Lung (tissue), 12 donors: ENCODE results near the gene VGF. TPM values are rescaled to one million over a fixed set of nuclear protein-coding genes. Genes with fewer than 3 reads are reported as not detected.

ENCODE experiments used
- ATAC-seq: fragments of 200-7000 bp; cut with Tn5 transposase; one replicate; pipeline ENCODE4 v1.9.1; 2020; ENCODE audit warnings: moderate number of reproducible peaks; ENCODE audit not compliant: insufficient read depth, low FRiP score
- DNase-seq, 3 donors: peaks; one replicate each; pipeline ENCODE4 v3.0.0-alpha.2; 2013 to 2017
- H3K27ac ChIP-seq, 2 donors: one replicate each; pipeline ENCODE4 v1.5.1; 2013; ENCODE audit warnings: mild to moderate bottlenecking in 2 of 2, moderate library complexity in 2 of 2, control low read depth in 1 of 2, inconsistent platforms in 1 of 2, low read depth in 1 of 2, low read length in 1 of 2
- H3K27me3 ChIP-seq, 3 donors: one replicate each; pipeline ENCODE4 v1.5.1; 2013; ENCODE audit warnings: low read length in 2 of 3; ENCODE audit not compliant: control insufficient read depth in 3 of 3, insufficient read depth in 3 of 3
- H3K36me3 ChIP-seq, 4 donors: one replicate each; pipeline ENCODE4 v1.5.1; 2013; ENCODE audit warnings: low read length in 4 of 4, mild to moderate bottlenecking in 1 of 4, moderate library complexity in 1 of 4; ENCODE audit not compliant: control insufficient read depth in 4 of 4, insufficient read depth in 4 of 4
- H3K4me1 ChIP-seq, 5 donors: one replicate each; pipeline ENCODE4 v1.5.1; 2013; ENCODE audit warnings: low read length in 5 of 5, mild to moderate bottlenecking in 2 of 5, moderate library complexity in 1 of 5; ENCODE audit not compliant: control insufficient read depth in 5 of 5, insufficient read depth in 5 of 5
- H3K4me3 ChIP-seq: one replicate; pipeline ENCODE4 v1.5.1; 2013; ENCODE audit warnings: mild to moderate bottlenecking, control low read depth, moderate library complexity
- H3K9ac ChIP-seq, 2 donors: one replicate each; pipeline ENCODE4 v1.5.1; 2013; ENCODE audit warnings: low read length in 2 of 2, control low read depth in 1 of 2; ENCODE audit not compliant: insufficient read depth in 1 of 2
- H3K9me3 ChIP-seq, 4 donors: one replicate each; pipeline ENCODE4 v1.5.1; 2013; ENCODE audit warnings: low read length in 3 of 4, mild to moderate bottlenecking in 1 of 4, moderate library complexity in 1 of 4; ENCODE audit not compliant: control insufficient read depth in 4 of 4, insufficient read depth in 3 of 4
- CTCF ChIP-seq: IDR thresholded peaks from 2 replicates; pipeline ENCODE4 v1.5.1; 2012; ENCODE audit warnings: mild to moderate bottlenecking; ENCODE audit errors: control extremely low read depth, extremely low read depth
- WGBS, 2 donors: extraction: QIAGEN DNeasy Blood & Tissue Kit; methylation state at CpG; one replicate each; pipeline ENCODE4 v1.1.7; 2013; 5-methylcytosine and 5-hydroxymethylcytosine counted together
- polyA plus RNA-seq, 2 donors: library from polyadenylated mRNA; stranded (reverse); fragments of 200-250 nt; gene quantifications; one replicate each; pipeline ENCODE4 v1.2.1, GENCODE V29; 2013
- total RNA-seq, 2 donors: library from RNA; depleted of rRNA in 1 of 2; stranded (reverse); fragments of >200 nt in 1 of 2; gene quantifications; one replicate each; pipeline ENCODE4 v1.2.1, GENCODE V29; 2014 to 2021
- donor health status: control.
- donor health status: control.
- donor health status: Bipolar disorder and iron deficiency.
- donor health status: healthy.
- donor health status: DM: yes; HTN: yes; CAD: no.

The VGF gene
- total and polyA plus RNA-seq, 4 donors, result 0.08 to 1.4 (median 0.42) TPM

DNA sequence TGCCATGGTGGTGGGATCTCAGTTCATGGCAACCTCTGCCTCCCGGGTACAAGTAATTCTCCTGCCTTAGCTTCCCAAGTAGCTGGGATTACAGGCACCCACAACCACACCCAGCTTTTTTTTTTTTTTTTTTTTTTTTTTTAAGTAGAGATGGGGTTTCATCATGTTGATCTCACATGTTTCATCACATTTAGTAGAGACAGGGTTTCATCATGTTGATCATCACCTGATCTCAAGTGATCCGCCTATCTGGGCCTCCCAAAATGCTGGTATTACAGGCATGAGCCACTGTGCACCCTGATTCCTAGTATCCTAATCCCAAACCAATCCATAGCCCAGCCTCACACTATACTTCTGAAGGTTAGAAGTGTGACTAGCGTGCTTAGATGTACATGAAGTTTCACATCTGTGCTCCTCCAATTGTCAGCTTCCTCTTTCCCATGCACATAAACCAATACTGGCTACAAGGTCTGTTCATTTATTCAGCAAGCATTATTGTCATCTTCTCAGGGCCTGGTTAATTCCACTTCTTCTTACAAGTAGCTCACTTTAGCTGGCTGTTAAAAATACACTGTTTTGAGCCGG is 21.6 kb upstream of the VGF start:
- Histone ChIP-seq H3K4me1 (no peaks in the 10 kb centered on the region), H3K27me3 (peaks cover 0 to 13% (median 7%) of the 10 kb centered on the region in 3 donors), H3K9me3 (no peaks in the 10 kb centered on the region), H3K36me3 (no peaks in the 10 kb centered on the region), H3K9ac (no peak overlapping the region), H3K4me3 (no peak overlapping the region), H3K27ac (no peak overlapping the region)
- WGBS, 2 donors, result 71 to 76% methylated on average over 4 of the region's 4 CpGs
- no peak for TF ChIP-seq CTCF
- no peak for DNase-seq
- ATAC-seq, result no peak

- H3K4me1 ChIP-seq, result no peaks in the 10 kb centered on the region
- 69 to 80% methylated on average over 6 of the region's 6 CpGs for WGBS, 2 donors
- peaks cover 0 to 13% (median 7%) of the 10 kb centered on the region in 3 donors for H3K27me3 ChIP-seq
- ATAC-seq (no peak), DNase-seq (no peak)
- no peak overlapping the region for H3K4me3 ChIP-seq
- no peaks in the 10 kb centered on the region for H3K9me3 ChIP-seq
- H3K36me3 ChIP-seq, result no peaks in the 10 kb centered on the region
- no peak for TF ChIP-seq CTCF
- no peak overlapping the region for H3K27ac ChIP-seq
- no peak overlapping the region for H3K9ac ChIP-seq
Observed at GRCh38 chr7:101186194-101186593, 20.8 kb upstream of the VGF start.

DNA sequence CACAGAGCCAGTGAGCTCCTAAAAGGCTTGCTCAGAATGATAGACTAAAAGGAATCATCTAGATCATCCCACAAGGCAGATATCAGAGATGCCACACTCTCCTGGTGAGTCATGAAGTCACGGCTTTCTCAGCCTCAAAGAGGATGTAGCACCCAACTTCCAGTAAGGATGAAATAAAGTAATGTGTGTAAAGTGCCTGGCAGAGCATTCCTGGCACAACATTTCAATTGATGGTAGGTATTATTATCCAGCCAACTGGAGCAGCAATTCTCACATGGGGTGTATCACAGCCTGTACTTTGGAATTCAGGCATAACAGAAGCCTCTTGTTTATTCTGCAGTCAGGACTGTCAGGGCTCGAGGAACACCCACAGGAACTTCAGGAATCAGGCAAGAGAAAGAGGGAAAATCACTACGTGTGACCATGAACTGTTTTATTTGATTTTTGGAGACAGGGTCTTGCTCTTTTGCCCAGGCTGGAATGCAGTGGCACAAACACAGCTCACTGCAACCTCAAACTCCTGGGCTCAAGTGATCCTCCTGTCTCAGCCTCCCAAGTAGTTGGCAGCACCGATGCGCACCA is 20.0 kb upstream of the VGF start:
- 56 to 61% methylated on average over 5 of the region's 5 CpGs for WGBS, 2 donors
- no peak for TF ChIP-seq CTCF
- H3K36me3 ChIP-seq, result no peaks in the 10 kb centered on the region
- no peak overlapping the region for H3K27ac ChIP-seq
- H3K9me3 ChIP-seq, result no peaks in the 10 kb centered on the region
- ATAC-seq, result no peak
- peaks cover 0 to 20% (median 14%) of the 10 kb centered on the region in 3 donors for H3K27me3 ChIP-seq
- no peak overlapping the region for H3K4me3 ChIP-seq
- H3K9ac ChIP-seq, result no peak overlapping the region
- no peaks in the 10 kb centered on the region for H3K4me1 ChIP-seq
- DNase-seq, result no peak
